Measurements from ENCODE around the gene THSD7B.
"Not testable (repeated sequence)": the region's sequence is repeated elsewhere in the genome, so short reads cannot be mapped to it uniquely, and the experiment has no call there.

Gene THSD7B

GRCh38 chr2:137693534-137693933, 928.2 kb downstream of the THSD7B start:
- Histone ChIP-seq H3K9me3 (ENCODE audit: insufficient read depth, low read depth, low read length) (no peaks in the 10 kb centered on the region), H3K27me3 (ENCODE audit: insufficient read depth, low read length) (no peaks in the 10 kb centered on the region), H3K9ac (ENCODE audit: low read depth, low read length) (no peak overlapping the region), H3K4me3 (ENCODE audit: low read length) (no peak overlapping the region), H3K36me3 (ENCODE audit: insufficient read depth, low read depth, low read length) (no peaks in the 10 kb centered on the region), H3K27ac (ENCODE audit: low read length) (no peak overlapping the region), H3K4me1 (ENCODE audit: insufficient read depth, low read length) (no peaks in the 10 kb centered on the region)

GRCh38 chr2:137696916-137697315, 931.6 kb downstream of the THSD7B start:
- H3K9me3 ChIP-seq (ENCODE audit: insufficient read depth, low read depth, low read length) = peaks cover 5% of the 10 kb centered on the region; the same call in 1 of the 2 replicates

GRCh38 chr2:137700250-137700649, 934.9 kb downstream of the THSD7B start:
- not testable (repeated sequence) for H3K4me1 ChIP-seq (ENCODE audit: insufficient read depth, low read length); H3K4me3 ChIP-seq (ENCODE audit: low read length); H3K27me3 ChIP-seq (ENCODE audit: insufficient read depth, low read length); H3K27ac ChIP-seq (ENCODE audit: low read length); H3K9me3 ChIP-seq (ENCODE audit: insufficient read depth, low read depth, low read length); H3K36me3 ChIP-seq (ENCODE audit: insufficient read depth, low read depth, low read length); H3K9ac ChIP-seq (ENCODE audit: low read depth, low read length)

More at GRCh38 chr2:137696916-137697315, 931.6 kb downstream of the THSD7B start:
- no peaks in the 10 kb centered on the region for H3K4me1 ChIP-seq (ENCODE audit: insufficient read depth, low read length)
- H3K36me3 ChIP-seq (ENCODE audit: insufficient read depth, low read depth, low read length) = no peaks in the 10 kb centered on the region
- H3K27ac ChIP-seq (ENCODE audit: low read length) = no peak overlapping the region
- no peaks in the 10 kb centered on the region for H3K27me3 ChIP-seq (ENCODE audit: insufficient read depth, low read length)
- no peak overlapping the region for H3K4me3 ChIP-seq (ENCODE audit: low read length)
- H3K9ac ChIP-seq (ENCODE audit: low read depth, low read length) = no peak overlapping the region

GRCh38 chr2:137700681-137701080, 935.3 kb downstream of the THSD7B start:
- H3K27me3 ChIP-seq (ENCODE audit: insufficient read depth, low read length) = no peaks in the 10 kb centered on the region
- no peak overlapping the region for H3K9ac ChIP-seq (ENCODE audit: low read depth, low read length)
- H3K4me3 ChIP-seq (ENCODE audit: low read length) = no peak overlapping the region
- H3K4me1 ChIP-seq (ENCODE audit: insufficient read depth, low read length) = no peaks in the 10 kb centered on the region
- H3K9me3 ChIP-seq (ENCODE audit: insufficient read depth, low read depth, low read length) = peaks cover 5% of the 10 kb centered on the region
- H3K27ac ChIP-seq (ENCODE audit: low read length) = no peak overlapping the region
- H3K36me3 ChIP-seq (ENCODE audit: insufficient read depth, low read depth, low read length) = no peaks in the 10 kb centered on the region

GRCh38 chr2:137705296-137705695, 940.0 kb downstream of the THSD7B start:
- Histone ChIP-seq H3K9ac (ENCODE audit: low read depth, low read length) (no peak overlapping the region), H3K36me3 (ENCODE audit: insufficient read depth, low read depth, low read length) (no peaks in the 10 kb centered on the region), H3K27ac (ENCODE audit: low read length) (no peak overlapping the region), H3K9me3 (ENCODE audit: insufficient read depth, low read depth, low read length) (peaks cover 5% of the 10 kb centered on the region), H3K27me3 (ENCODE audit: insufficient read depth, low read length) (no peaks in the 10 kb centered on the region), H3K4me3 (ENCODE audit: low read length) (no peak overlapping the region), H3K4me1 (ENCODE audit: insufficient read depth, low read length) (no peaks in the 10 kb centered on the region)

GRCh38 chr2:137706786-137707613, 941.7 kb downstream of the THSD7B start:
- H3K4me1 ChIP-seq (ENCODE audit: insufficient read depth, low read length) = no peaks in the 10 kb centered on the region
- no peaks in the 10 kb centered on the region for H3K36me3 ChIP-seq (ENCODE audit: insufficient read depth, low read depth, low read length)
- H3K27me3 ChIP-seq (ENCODE audit: insufficient read depth, low read length) = no peaks in the 10 kb centered on the region
- no peak overlapping the region for H3K27ac ChIP-seq (ENCODE audit: low read length)
- no peaks in the 10 kb centered on the region; the same call in 1 of the 2 replicates for H3K9me3 ChIP-seq (ENCODE audit: insufficient read depth, low read depth, low read length)
- H3K4me3 ChIP-seq (ENCODE audit: low read length) = no peak overlapping the region
- no peak overlapping the region for H3K9ac ChIP-seq (ENCODE audit: low read depth, low read length)

GRCh38 chr2:137708311-137708710, 943.0 kb downstream of the THSD7B start:
- Histone ChIP-seq H3K9me3 (ENCODE audit: insufficient read depth, low read depth, low read length) (no peaks in the 10 kb centered on the region), H3K9ac (ENCODE audit: low read depth, low read length) (no peak overlapping the region), H3K4me3 (ENCODE audit: low read length) (no peak overlapping the region), H3K27ac (ENCODE audit: low read length) (no peak overlapping the region), H3K4me1 (ENCODE audit: insufficient read depth, low read length) (no peaks in the 10 kb centered on the region), H3K27me3 (ENCODE audit: insufficient read depth, low read length) (no peaks in the 10 kb centered on the region), H3K36me3 (ENCODE audit: insufficient read depth, low read depth, low read length) (no peaks in the 10 kb centered on the region)

GRCh38 chr2:137715731-137716191, 950.4 kb downstream of the THSD7B start:
- no peak overlapping the region for H3K27ac ChIP-seq (ENCODE audit: low read length)
- no peaks in the 10 kb centered on the region for H3K36me3 ChIP-seq (ENCODE audit: insufficient read depth, low read depth, low read length)
- H3K27me3 ChIP-seq (ENCODE audit: insufficient read depth, low read length) = no peaks in the 10 kb centered on the region
- no peak overlapping the region for H3K4me3 ChIP-seq (ENCODE audit: low read length)
- no peaks in the 10 kb centered on the region for H3K4me1 ChIP-seq (ENCODE audit: insufficient read depth, low read length)
- H3K9ac ChIP-seq (ENCODE audit: low read depth, low read length) = no peak overlapping the region
- no peaks in the 10 kb centered on the region for H3K9me3 ChIP-seq (ENCODE audit: insufficient read depth, low read depth, low read length)

GRCh38 chr2:137718786-137719185, 953.4 kb downstream of the THSD7B start:
- H3K9ac ChIP-seq (ENCODE audit: low read depth, low read length) = no peak overlapping the region
- H3K9me3 ChIP-seq (ENCODE audit: insufficient read depth, low read depth, low read length) = no peaks in the 10 kb centered on the region
- H3K36me3 ChIP-seq (ENCODE audit: insufficient read depth, low read depth, low read length) = no peaks in the 10 kb centered on the region
- no peak overlapping the region for H3K27ac ChIP-seq (ENCODE audit: low read length)
- no peaks in the 10 kb centered on the region for H3K4me1 ChIP-seq (ENCODE audit: insufficient read depth, low read length)
- H3K4me3 ChIP-seq (ENCODE audit: low read length) = no peak overlapping the region
- no peaks in the 10 kb centered on the region for H3K27me3 ChIP-seq (ENCODE audit: insufficient read depth, low read length)

GRCh38 chr2:137721733-137722132, 956.4 kb downstream of the THSD7B start:
- no peak overlapping the region for H3K27ac ChIP-seq (ENCODE audit: low read length)
- H3K4me1 ChIP-seq (ENCODE audit: insufficient read depth, low read length) = peaks cover 8% of the 10 kb centered on the region; the same call in 1 of the 2 replicates
- no peaks in the 10 kb centered on the region for H3K27me3 ChIP-seq (ENCODE audit: insufficient read depth, low read length)
- no peak overlapping the region for H3K9ac ChIP-seq (ENCODE audit: low read depth, low read length)
- no peaks in the 10 kb centered on the region for H3K36me3 ChIP-seq (ENCODE audit: insufficient read depth, low read depth, low read length)
- H3K9me3 ChIP-seq (ENCODE audit: insufficient read depth, low read depth, low read length) = no peaks in the 10 kb centered on the region
- H3K4me3 ChIP-seq (ENCODE audit: low read length) = no peak overlapping the region

GRCh38 chr2:137724912-137725311, 959.6 kb downstream of the THSD7B start:
- H3K27me3 ChIP-seq (ENCODE audit: insufficient read depth, low read length) = no peaks in the 10 kb centered on the region
- H3K36me3 ChIP-seq (ENCODE audit: insufficient read depth, low read depth, low read length) = no peaks in the 10 kb centered on the region
- H3K4me3 ChIP-seq (ENCODE audit: low read length) = no peak overlapping the region
- peaks cover 13% of the 10 kb centered on the region; the same call in 1 of the 2 replicates for H3K4me1 ChIP-seq (ENCODE audit: insufficient read depth, low read length)
- H3K27ac ChIP-seq (ENCODE audit: low read length) = no peak overlapping the region
- H3K9me3 ChIP-seq (ENCODE audit: insufficient read depth, low read depth, low read length) = no peaks in the 10 kb centered on the region
- no peak overlapping the region for H3K9ac ChIP-seq (ENCODE audit: low read depth, low read length)
